GM12872 (cell line): ENCODE measurements around the gene MRPL54.

Experiments
- CTCF ChIP-seq: IDR thresholded peaks from 3 replicates; pipeline ENCODE4 v1.5.1; 2011; ENCODE audit warnings: low read depth, mild to moderate bottlenecking, low read length, moderate library complexity; ENCODE audit not compliant: insufficient read depth

MRPL54 gene

GRCh38 chr19:3784607-3785450 lies 22.3 kb downstream of the MRPL54 start:
- no peak for TF ChIP-seq CTCF

GRCh38 chr19:3785451-3785937 lies 23.0 kb downstream of the MRPL54 start:
- TF ChIP-seq CTCF, result no peak

GRCh38 chr19:3785938-3786824 lies 23.7 kb downstream of the MRPL54 start, which contains the start of gene MATK:
MATK (minus strand) TSS chr19:3786381; CDS start chr19:3785135, 1,246 bp downstream.
- no peak for TF ChIP-seq CTCF

- no peak for TF ChIP-seq CTCF
These were observed 26.7 kb downstream of the MRPL54 start for GRCh38 chr19:3788996-3789778.

GRCh38 chr19:3790209-3790734 lies 27.8 kb downstream of the MRPL54 start:
- no peak for TF ChIP-seq CTCF

- TF ChIP-seq CTCF, result no peak
These were observed 28.5 kb downstream of the MRPL54 start for GRCh38 chr19:3790941-3791340.
